HepG2 (cell line): Measurements from ENCODE around the gene NPY1R. TPM values are rescaled to one million over a fixed set of nuclear protein-coding genes. Genes with fewer than 3 reads are reported as not detected.

ENCODE experiments used
- ATAC-seq: fragments of 200-7000 bp; cut with Tn5 transposase; 3 replicates; pipeline ENCODE4 v1.9.1; 2020; ENCODE audit warnings: mild to moderate bottlenecking, moderate library complexity
- BruUV-seq: library from RNA; stranded (reverse); fragments of 400-500 nt; replicated peaks from 2 replicates; lab custom pipeline; 2021; lab: Mats Ljungman, UMichigan
- CTCF ChIA-PET: fragments of 300-600 bp; formaldehyde crosslinking; extraction: SDS; loops from one replicate; lab custom pipeline; 2021; ENCODE audit warnings: low total read pairs, inconsistent platforms, low intra/inter-chr PET ratio; lab: Yijun Ruan, JAX
- POLR2A ChIA-PET: fragments of 350-600 bp; sonication (Branson Sonifier 250); formaldehyde crosslinking; loops from one replicate; lab custom pipeline; 2020; ENCODE audit warnings: antibody characterized with exemption, inconsistent platforms; lab: Yijun Ruan, JAX
- DNase-seq: peaks from one replicate; pipeline ENCODE4 v3.0.0-alpha.2; 2015; ENCODE audit warnings: low spot score
- FAIRE-seq: peaks from 3 replicates; lab custom pipeline; 2011; peaks lifted over from hg19 to GRCh38; lab: Jason Lieb, UNC
- H2AFZ ChIP-seq: one replicate; pipeline ENCODE4 v1.6.1; 2011; ENCODE audit warnings: low read length, inconsistent platforms
- H3K27ac ChIP-seq: fragments of 300-600 bp; 3 replicates; pipeline ENCODE4 v1.8.0; 2011; ENCODE audit warnings: mixed run types, mild to moderate bottlenecking, mixed read lengths, low read length, inconsistent platforms; ENCODE audit not compliant: insufficient read depth; ENCODE audit errors: extremely low read length
- H3K27me3 ChIP-seq, 2 experiments: fragments of 200-600 bp in 1 of 2; 2 replicates in 1 of 2; 3 replicates in 1 of 2; pipeline versions ENCODE4 v1.6.0 to v1.8.0; 2011; ENCODE audit warnings: low read length in 2 of 2, mild to moderate bottlenecking in 2 of 2, moderate library complexity in 2 of 2, inconsistent platforms in 1 of 2; ENCODE audit not compliant: insufficient read depth in 2 of 2, control insufficient read depth in 1 of 2
- H3K36me3 ChIP-seq, 2 experiments: fragments of 200-600 bp in 1 of 2; replicated peaks in 1 of 2; 2 replicates in 1 of 2; 3 replicates in 1 of 2; pipeline versions ENCODE4 v1.5.1 to v1.8.0; 2011; ENCODE audit warnings: low read length in 2 of 2, inconsistent platforms in 1 of 2; ENCODE audit not compliant: insufficient read depth in 2 of 2, control insufficient read depth in 1 of 2
- H3K4me1 ChIP-seq: 2 replicates; pipeline ENCODE4 v1.5.1; 2012; ENCODE audit warnings: low read length, inconsistent platforms; ENCODE audit not compliant: insufficient read depth
- H3K4me2 ChIP-seq: 2 replicates; pipeline ENCODE4 v1.6.0; 2011; ENCODE audit warnings: low read depth, low read length, inconsistent platforms
- H3K4me3 ChIP-seq, 3 experiments: fragments of 200-600 bp in 1 of 3; sonication (generic), shearing (Covaris generic) in 1 of 3; replicated peaks in 1 of 3; 2 replicates each; pipeline ENCODE4 v1.5.1; 2011 to 2016; ENCODE audit warnings: low read length in 3 of 3, inconsistent platforms in 2 of 3, low read depth in 2 of 3, mild to moderate bottlenecking in 2 of 3, control low read depth in 1 of 3, mixed read lengths in 1 of 3; ENCODE audit not compliant: insufficient read depth in 1 of 3
- H3K79me2 ChIP-seq: one replicate; pipeline ENCODE4 v1.6.1; 2011; ENCODE audit warnings: low read length, inconsistent platforms; ENCODE audit not compliant: insufficient read depth
- H3K9ac ChIP-seq: 2 replicates; pipeline ENCODE4 v1.6.0; 2011; ENCODE audit warnings: mild to moderate bottlenecking, low read depth, low read length, inconsistent platforms; ENCODE audit not compliant: insufficient read depth
- H3K9me3 ChIP-seq: 2 replicates; pipeline ENCODE4 v1.5.1; 2012; ENCODE audit warnings: mild to moderate bottlenecking, low read length
- H4K20me1 ChIP-seq: 2 replicates; pipeline ENCODE4 v1.6.0; 2011; ENCODE audit warnings: inconsistent platforms, mild to moderate bottlenecking, low read length, moderate library complexity; ENCODE audit not compliant: insufficient read depth
- HHEX ChIP-seq: IDR thresholded peaks from 2 replicates; pipeline ENCODE4 v1.6.1; 2016; ENCODE audit warnings: control low read depth
- ISX ChIP-seq: sonication (generic); formaldehyde crosslinking; conservative IDR thresholded peaks from 2 replicates; pipeline ENCODE4 v1.5.0; 2020; ENCODE audit warnings: missing genetic modification reagents
- LCORL ChIP-seq, 2 experiments: fragments of 450-650 bp in 1 of 2; sonication (generic) in 1 of 2; formaldehyde crosslinking in 1 of 2; IDR thresholded peaks; 2 replicates each; pipeline versions ENCODE4 v1.5.0 to v1.6.1; 2017 to 2020; ENCODE audit warnings: antibody characterized with exemption in 1 of 2, missing genetic modification reagents in 1 of 2
- MLLT10 ChIP-seq: sonication (generic); formaldehyde crosslinking; IDR thresholded peaks from 2 replicates; pipeline ENCODE4 v1.4.0; 2020; ENCODE audit warnings: missing genetic modification reagents
- PAF1 ChIP-seq: IDR thresholded peaks from 2 replicates; pipeline ENCODE4 v1.6.1; 2016; ENCODE audit warnings: missing genetic modification reagents, missing compliant biosample characterization
- ZNF30 ChIP-seq: sonication (generic); formaldehyde crosslinking; IDR thresholded peaks from 2 replicates; pipeline ENCODE4 v1.5.0; 2020; ENCODE audit warnings: mild to moderate bottlenecking, missing genetic modification reagents
- ZNF564 ChIP-seq: sonication (generic); formaldehyde crosslinking; IDR thresholded peaks from 2 replicates; pipeline ENCODE4 v1.8.1; 2023; ENCODE audit warnings: mild to moderate bottlenecking, missing genetic modification reagents
- ZNF670 ChIP-seq: sonication (generic); formaldehyde crosslinking; IDR thresholded peaks from 2 replicates; pipeline ENCODE4 v1.8.0; 2022; ENCODE audit warnings: mild to moderate bottlenecking, missing genetic modification reagents, borderline replicate concordance
- WGBS: methylation state at CpG from one replicate; pipeline ENCODE4 v1.1.6; 2017; ENCODE audit warnings: low lambda C conversion rate; 5-methylcytosine and 5-hydroxymethylcytosine counted together
- in situ Hi-C: cut with HindIII; loops from 2 replicates; pipeline ENCODE4 v1.10.0; 2017; ENCODE audit warnings: low pct_unique_long_range_greater_than_20kb; ENCODE audit not compliant: extremely low pct_ligation_motif_present
- intact Hi-C: fragments of 100-400 bp; cut with micrococcal nuclease; formaldehyde crosslinking; loops from one replicate; pipeline ENCODE4 v1.10.0; 2022; ENCODE audit not compliant: unreplicated experiment
- polyA plus RNA-seq, 8 experiments: library from polyadenylated mRNA; depleted of rRNA in 3 of 8; stranded (reverse) in 7 of 8; unstranded in 1 of 8; fragments of >200 nt; fragmentation: Illumina TruSeq in 4 of 8; extraction: Trizol in 4 of 8; gene quantifications; 2 replicates each; pipeline versions ENCODE4 v1.2.1 to v1.2.3, GENCODE V29; 2011 to 2016; ENCODE audit warnings: low read depth in 4 of 8, missing spikeins in 1 of 8, mixed read lengths in 1 of 8; ENCODE audit not compliant: insufficient read depth in 1 of 8
- total RNA-seq, 5 experiments: library from RNA; depleted of rRNA; stranded (reverse); fragments of >200 nt; fragmentation: Illumina TruSeq; extraction: Trizol; gene quantifications; 2 replicates each; pipeline ENCODE4 v1.2.3, GENCODE V29; 2016; ENCODE audit warnings: low read depth in 1 of 5
- TF ChIP-seq, protein P1 (sequence below): sonication (generic); formaldehyde crosslinking; IDR thresholded peaks from 2 replicates; pipeline ENCODE4 v1.4.0; 2020; ENCODE audit warnings: mild to moderate bottlenecking, missing genetic modification reagents
- TF ChIP-seq, protein P2 (sequence below): sonication (generic); formaldehyde crosslinking; IDR thresholded peaks from 2 replicates; pipeline ENCODE4 v1.5.1; 2020; ENCODE audit warnings: missing genetic modification reagents, mild to moderate bottlenecking, borderline replicate concordance

Gene NPY1R
- total and polyA plus RNA-seq, 2 of the 13 experiments (the other 11 are each of a cell fraction or from before 2014, with no cell fraction given) = not detected

DNA sequence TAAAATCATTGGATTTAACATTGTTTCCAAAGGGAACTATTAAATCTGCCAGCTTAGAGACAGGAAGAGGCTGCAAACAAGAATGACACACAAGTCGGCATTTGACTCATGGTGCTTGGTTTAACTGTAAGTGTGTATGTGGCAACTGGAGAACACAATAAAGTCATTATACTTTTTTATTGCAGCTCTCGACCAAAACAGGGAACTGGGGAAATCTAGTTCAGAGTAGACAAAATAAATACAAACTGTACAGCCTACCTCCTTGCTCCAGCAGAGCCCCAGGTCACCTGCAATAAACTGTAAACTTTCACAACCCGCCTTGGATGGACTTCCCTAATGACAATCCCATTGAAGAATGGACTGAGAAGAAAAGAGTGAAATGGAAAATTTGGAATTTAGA lies 35.3 kb upstream of the NPY1R start:
- ATAC-seq (no peak), DNase-seq (no peak)
- BruUV-seq = no TSS peak

DNA sequence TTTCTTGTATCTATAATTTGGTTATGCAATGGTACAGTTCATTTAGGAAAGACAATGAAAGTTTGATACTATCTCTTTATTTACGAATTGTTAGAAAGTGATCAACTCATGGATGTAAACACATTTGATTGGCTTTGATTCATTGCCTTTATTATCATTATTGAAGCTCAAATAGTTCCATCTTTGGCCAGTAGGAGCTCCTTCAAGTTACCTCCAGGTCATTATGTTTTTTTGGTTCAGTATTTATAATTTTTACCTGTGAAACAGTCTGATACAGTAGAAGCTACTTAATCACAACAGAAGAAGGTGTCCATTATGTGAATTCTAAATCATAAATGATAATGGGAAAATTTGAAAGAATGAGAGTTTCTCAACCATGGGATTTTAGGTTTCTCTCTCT lies 23.7 kb upstream of the NPY1R start:
- Histone ChIP-seq H3K9ac (no peak overlapping the region), H3K4me3 (no peak overlapping the region), H3K79me2 (no peaks in the 10 kb centered on the region), H2AFZ (no peak overlapping the region), H3K27me3 (no peaks in the 10 kb centered on the region), H3K27ac (no peak overlapping the region), H3K4me1 (no peaks in the 10 kb centered on the region), H3K9me3 (no peaks in the 10 kb centered on the region), H4K20me1 (no peaks in the 10 kb centered on the region), H3K4me2 (no peak overlapping the region), H3K36me3 (no peaks in the 10 kb centered on the region)
- POLR2A ChIA-PET = no interaction called here
- WGBS = 0% methylated on average over 1 of the region's 1 CpG
- in situ Hi-C loops (no loop called here), intact Hi-C loops (no loop called here)
- DNase-seq (no peak), ATAC-seq (no peak), FAIRE-seq (no peak)
- CTCF ChIA-PET = no interaction called here
- BruUV-seq = no TSS peak
- no peak for TF ChIP-seq MLLT10 (CRISPR knock-in tag)
- TF ChIP-seq ISX (CRISPR knock-in tag) = no peak
- no peak for TF ChIP-seq ZNF30 (CRISPR knock-in tag)
- TF ChIP-seq PAF1 (CRISPR knock-in tag) = no peak
- no peak for TF ChIP-seq HHEX
- no peak for TF ChIP-seq ZNF670 (CRISPR knock-in tag)
- TF ChIP-seq, protein P1, sequence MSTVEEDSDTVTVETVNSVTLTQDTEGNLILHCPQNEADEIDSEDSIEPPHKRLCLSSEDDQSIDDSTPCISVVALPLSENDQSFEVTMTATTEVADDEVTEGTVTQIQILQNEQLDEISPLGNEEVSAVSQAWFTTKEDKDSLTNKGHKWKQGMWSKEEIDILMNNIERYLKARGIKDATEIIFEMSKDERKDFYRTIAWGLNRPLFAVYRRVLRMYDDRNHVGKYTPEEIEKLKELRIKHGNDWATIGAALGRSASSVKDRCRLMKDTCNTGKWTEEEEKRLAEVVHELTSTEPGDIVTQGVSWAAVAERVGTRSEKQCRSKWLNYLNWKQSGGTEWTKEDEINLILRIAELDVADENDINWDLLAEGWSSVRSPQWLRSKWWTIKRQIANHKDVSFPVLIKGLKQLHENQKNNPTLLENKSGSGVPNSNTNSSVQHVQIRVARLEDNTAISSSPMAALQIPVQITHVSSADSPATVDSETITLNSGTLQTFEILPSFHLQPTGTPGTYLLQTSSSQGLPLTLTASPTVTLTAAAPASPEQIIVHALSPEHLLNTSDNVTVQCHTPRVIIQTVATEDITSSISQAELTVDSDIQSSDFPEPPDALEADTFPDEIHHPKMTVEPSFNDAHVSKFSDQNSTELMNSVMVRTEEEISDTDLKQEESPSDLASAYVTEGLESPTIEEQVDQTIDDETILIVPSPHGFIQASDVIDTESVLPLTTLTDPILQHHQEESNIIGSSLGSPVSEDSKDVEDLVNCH (CRISPR knock-in tag) = no peak

More for the DNA sequence above, 35.3 kb upstream of the NPY1R start:
- Histone ChIP-seq H3K4me1 (no peaks in the 10 kb centered on the region), H3K9me3 (no peaks in the 10 kb centered on the region), H3K4me3 (no peak overlapping the region), H2AFZ (no peak overlapping the region), H4K20me1 (no peaks in the 10 kb centered on the region), H3K36me3 (no peaks in the 10 kb centered on the region), H3K79me2 (no peaks in the 10 kb centered on the region), H3K27me3 (no peaks in the 10 kb centered on the region), H3K9ac (no peak overlapping the region), H3K27ac (no peak overlapping the region), H3K4me2 (no peak overlapping the region)
- WGBS = 4% methylated on average over 3 of the region's 3 CpGs
- FAIRE-seq = no peak
- TF ChIP-seq ZNF564 (CRISPR knock-in tag) (no peak), LCORL (IDR thresholded peaks at IDR 0.05) (no peak), LCORL (CRISPR knock-in tag; IDR thresholded peaks at IDR 0.05) (no peak)
- TF ChIP-seq, protein P2, sequence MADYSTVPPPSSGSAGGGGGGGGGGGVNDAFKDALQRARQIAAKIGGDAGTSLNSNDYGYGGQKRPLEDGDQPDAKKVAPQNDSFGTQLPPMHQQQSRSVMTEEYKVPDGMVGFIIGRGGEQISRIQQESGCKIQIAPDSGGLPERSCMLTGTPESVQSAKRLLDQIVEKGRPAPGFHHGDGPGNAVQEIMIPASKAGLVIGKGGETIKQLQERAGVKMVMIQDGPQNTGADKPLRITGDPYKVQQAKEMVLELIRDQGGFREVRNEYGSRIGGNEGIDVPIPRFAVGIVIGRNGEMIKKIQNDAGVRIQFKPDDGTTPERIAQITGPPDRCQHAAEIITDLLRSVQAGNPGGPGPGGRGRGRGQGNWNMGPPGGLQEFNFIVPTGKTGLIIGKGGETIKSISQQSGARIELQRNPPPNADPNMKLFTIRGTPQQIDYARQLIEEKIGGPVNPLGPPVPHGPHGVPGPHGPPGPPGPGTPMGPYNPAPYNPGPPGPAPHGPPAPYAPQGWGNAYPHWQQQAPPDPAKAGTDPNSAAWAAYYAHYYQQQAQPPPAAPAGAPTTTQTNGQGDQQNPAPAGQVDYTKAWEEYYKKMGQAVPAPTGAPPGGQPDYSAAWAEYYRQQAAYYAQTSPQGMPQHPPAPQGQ (CRISPR knock-in tag) = no peak
- CTCF ChIA-PET = no interaction called here
- in situ Hi-C loops (no loop called here), intact Hi-C loops (no loop called here)
- POLR2A ChIA-PET = no interaction called here
